Endothelial cell of umbilical vein (primary cell): ENCODE data around the gene RALGPS2. TPM values are rescaled to one million over a fixed set of nuclear protein-coding genes. Genes with fewer than 3 reads are reported as not detected.

ENCODE experiments used
- BruUV-seq: library from RNA; stranded (reverse); fragments of 400-500 nt; replicated peaks from 2 replicates; lab custom pipeline; 2021; lab: Mats Ljungman, UMichigan
- CTCF ChIA-PET: fragments of 300-600, 350-600 bp; sonication (Branson Sonifier 250); formaldehyde crosslinking; loops from one replicate; lab custom pipeline; 2021; ENCODE audit warnings: antibody characterized with exemption, inconsistent platforms; lab: Charles Lee
- POLR2A ChIA-PET: fragments of 300-600, 350-600 bp; sonication (Branson Sonifier 250); formaldehyde crosslinking; loops from one replicate; lab custom pipeline; 2021; ENCODE audit warnings: antibody characterized with exemption, inconsistent platforms; lab: Charles Lee
- DNase-seq: peaks from one replicate; pipeline ENCODE4 v3.0.0-alpha.2; 2011; ENCODE audit warnings: low read depth, low spot score
- FAIRE-seq: peaks from 2 replicates; lab custom pipeline; 2011; peaks lifted over from hg19 to GRCh38; lab: Jason Lieb, UNC
- H2AFZ ChIP-seq: 2 replicates; pipeline ENCODE4 v1.6.0; 2012; ENCODE audit warnings: low read depth, low read length, control low read depth, inconsistent platforms
- H3K27ac ChIP-seq: 2 replicates; pipeline ENCODE4 v1.5.1; 2011; ENCODE audit warnings: low read depth, mild to moderate bottlenecking, control low read depth, low read length, moderate library complexity; ENCODE audit not compliant: insufficient read depth
- H3K27me3 ChIP-seq, 2 experiments: 2 replicates each; pipeline versions ENCODE4 v1.6.0 to v1.6.1; 2011; ENCODE audit warnings: low read length in 2 of 2, mixed read lengths in 1 of 2; ENCODE audit not compliant: control insufficient read depth in 2 of 2, insufficient read depth in 2 of 2
- H3K36me3 ChIP-seq, 2 experiments: 2 replicates in 1 of 2; 3 replicates in 1 of 2; pipeline ENCODE4 v1.5.1; 2011; ENCODE audit warnings: low read length in 2 of 2, mild to moderate bottlenecking in 1 of 2, moderate library complexity in 1 of 2; ENCODE audit not compliant: control insufficient read depth in 2 of 2, insufficient read depth in 2 of 2; ENCODE audit errors: extremely low read depth in 1 of 2
- H3K4me1 ChIP-seq: 3 replicates; pipeline ENCODE4 v1.5.1; 2011; ENCODE audit warnings: mild to moderate bottlenecking, low read length; ENCODE audit not compliant: control insufficient read depth, insufficient read depth; ENCODE audit errors: extremely low read depth
- H3K4me2 ChIP-seq: 2 replicates; pipeline ENCODE4 v1.6.1; 2011; ENCODE audit warnings: low read length, control low read depth, mixed read lengths; ENCODE audit not compliant: insufficient read depth
- H3K4me3 ChIP-seq, 3 experiments: fragments of 200-600 bp in 1 of 3; sonication (generic), shearing (Covaris generic) in 1 of 3; replicated peaks in 1 of 3; 2 replicates each; pipeline ENCODE4 v1.5.1; 2011 to 2016; ENCODE audit warnings: control low read depth in 3 of 3, low read length in 3 of 3, mild to moderate bottlenecking in 2 of 3, inconsistent platforms in 1 of 3, low read depth in 1 of 3, moderate library complexity in 1 of 3; ENCODE audit not compliant: insufficient read depth in 1 of 3
- H3K79me2 ChIP-seq: 2 replicates; pipeline ENCODE4 v1.6.0; 2012; ENCODE audit warnings: low read length, inconsistent platforms; ENCODE audit not compliant: control insufficient read depth, insufficient read depth
- H3K9ac ChIP-seq: replicated peaks from 2 replicates; pipeline ENCODE3; 2011; ENCODE audit warnings: low read length, control low read depth; ENCODE audit not compliant: insufficient read depth; ENCODE audit errors: extremely low read depth
- H3K9me1 ChIP-seq: replicated peaks from 3 replicates; pipeline ENCODE4 v1.6.0; 2011; ENCODE audit warnings: mild to moderate bottlenecking, low read length; ENCODE audit not compliant: control insufficient read depth, insufficient read depth; ENCODE audit errors: extremely low read depth
- H3K9me3 ChIP-seq: replicated peaks from 2 replicates; pipeline ENCODE4 v1.5.1; 2012; ENCODE audit warnings: low read length, inconsistent platforms; ENCODE audit not compliant: control insufficient read depth, insufficient read depth
- H4K20me1 ChIP-seq: replicated peaks from 2 replicates; pipeline ENCODE3; 2011; ENCODE audit warnings: mild to moderate bottlenecking, low read length; ENCODE audit not compliant: control insufficient read depth, insufficient read depth; ENCODE audit errors: extremely low read depth
- CTCF ChIP-seq, 2 donors: IDR thresholded peaks; 1 replicate in 1 of 2; 2 replicates in 1 of 2; pipeline ENCODE4 v1.5.1; 2011; ENCODE audit warnings: low read length in 2 of 2, mild to moderate bottlenecking in 2 of 2, moderate library complexity in 2 of 2, control low read depth in 1 of 2, inconsistent platforms in 1 of 2, low read depth in 1 of 2; ENCODE audit not compliant: insufficient read depth in 1 of 2; ENCODE audit errors: extremely low read depth in 1 of 2
- EZH2 ChIP-seq: IDR thresholded peaks from 2 replicates; pipeline ENCODE4 v1.6.1; 2012; ENCODE audit warnings: borderline replicate concordance, low read depth, mild to moderate bottlenecking, moderate library complexity, low read length, inconsistent platforms; ENCODE audit not compliant: severe bottlenecking
- FOS ChIP-seq: IDR thresholded peaks from 2 replicates; pipeline ENCODE4 v1.6.1; 2011; ENCODE audit warnings: mild to moderate bottlenecking, low read length, moderate library complexity, borderline replicate concordance; ENCODE audit not compliant: insufficient read depth
- GATA2 ChIP-seq: IDR thresholded peaks from 2 replicates; pipeline ENCODE4 v1.7.0; 2011; ENCODE audit warnings: low read depth, mild to moderate bottlenecking, moderate library complexity, mixed read lengths, low read length; ENCODE audit not compliant: insufficient read length, insufficient read depth
- JUN ChIP-seq: IDR thresholded peaks from 2 replicates; pipeline ENCODE4 v1.6.1; 2011; ENCODE audit warnings: borderline replicate concordance, low read depth; ENCODE audit not compliant: insufficient read length, insufficient read depth
- MAX ChIP-seq: IDR thresholded peaks from 2 replicates; pipeline ENCODE4 v1.6.1; 2011; ENCODE audit not compliant: insufficient read depth, insufficient read length
- MYC ChIP-seq: IDR thresholded peaks from one replicate; pipeline ENCODE4 v1.6.1; 2011; ENCODE audit warnings: mild to moderate bottlenecking, low read depth, low read length
- POLR2A ChIP-seq: IDR thresholded peaks from 2 replicates; pipeline ENCODE4 v1.6.1; 2012; ENCODE audit warnings: low read depth, mild to moderate bottlenecking, control low read depth, low read length
- POLR2AphosphoS5 ChIP-seq: IDR thresholded peaks from 2 replicates; pipeline ENCODE4 v1.6.1; 2012; ENCODE audit warnings: low read depth, mild to moderate bottlenecking, control low read depth, low read length, moderate library complexity; ENCODE audit not compliant: insufficient read depth
- dilution Hi-C: fragments of 300-500 bp; cut with MboI; formaldehyde crosslinking; loops from one replicate; pipeline ENCODE4 v1.15.0; 2019; ENCODE audit warnings: low sequenced_read_pairs; ENCODE audit not compliant: extremely low pct_ligation_motif_present
- intact Hi-C: fragments of 100-400 bp; cut with micrococcal nuclease; formaldehyde crosslinking; loops from one replicate; pipeline ENCODE4 v1.10.0; 2022
- polyA plus RNA-seq, 4 experiments: library from polyadenylated mRNA; depleted of rRNA in 3 of 4; stranded (reverse) in 3 of 4; unstranded in 1 of 4; fragments of >200 nt; gene quantifications; 2 replicates each; pipeline versions ENCODE4 v1.2.1 to v1.2.3, GENCODE V29; 2011 to 2012; ENCODE audit warnings: missing spikeins in 1 of 4
- total RNA-seq: library from RNA; stranded (reverse); gene quantifications from 2 replicates; pipeline ENCODE4 v1.2.3, GENCODE V29; 2021

The RALGPS2 gene
- total and polyA plus RNA-seq, 2 donors (not counting 3 experiments of a cell fraction or from before 2014, with no cell fraction given): 4.6 to 27.7 TPM

- no peak for DNase-seq
- no peaks in the 10 kb centered on the region for H3K9me3 ChIP-seq
- no peak for FAIRE-seq
- H3K9me1 ChIP-seq: no peaks in the 10 kb centered on the region
- H3K4me3 ChIP-seq: no peak overlapping the region
- H3K79me2 ChIP-seq: no peaks in the 10 kb centered on the region
- dilution Hi-C loops: no loop called here
- intact Hi-C loops: no loop called here
- no peak overlapping the region for H2AFZ ChIP-seq
- H3K4me1 ChIP-seq: no peaks in the 10 kb centered on the region
- no TSS peak for BruUV-seq
- no peaks in the 10 kb centered on the region for H4K20me1 ChIP-seq
- no peaks in the 10 kb centered on the region for H3K27me3 ChIP-seq
- no peak overlapping the region for H3K9ac ChIP-seq
- H3K36me3 ChIP-seq: peaks cover 0 to 2% of the 10 kb centered on the region in 2 experiments
- TF ChIP-seq MAX: no peak
- no peak for TF ChIP-seq CTCF (IDR thresholded peaks at IDR 0.05; ENCODE audit: extremely low read depth in 1 of 2, insufficient read depth in 1 of 2, low read depth in 1 of 2, low read length in 2 of 2)
- TF ChIP-seq MYC: no peak
- no peak for TF ChIP-seq POLR2A
- TF ChIP-seq JUN: no peak
- TF ChIP-seq POLR2AphosphoS5: no peak
- TF ChIP-seq EZH2: no peak
- no peak for TF ChIP-seq FOS
- no peak for TF ChIP-seq GATA2
- ChIA-PET CTCF (no interaction called here), POLR2A (no interaction called here)
- no peak overlapping the region for H3K27ac ChIP-seq
- H3K4me2 ChIP-seq: no peak overlapping the region
Observed at GRCh38 chr1:178808529-178808928, 83.5 kb downstream of the RALGPS2 start.
